Fibroblast of the aortic adventitia (primary cell): ENCODE measurements around the gene LRP2BP. TPM values are rescaled to one million over a fixed set of nuclear protein-coding genes. Genes with fewer than 3 reads are reported as not detected.

Experiments used
- DNase-seq: peaks from one replicate; pipeline ENCODE4 v3.0.0-alpha.2; 2010; ENCODE audit warnings: low read depth
- H3K4me3 ChIP-seq: 2 replicates; pipeline ENCODE4 v1.5.1; 2011; ENCODE audit warnings: low read depth, mild to moderate bottlenecking, control low read depth, low read length, moderate library complexity
- CTCF ChIP-seq: IDR thresholded peaks from 2 replicates; pipeline ENCODE4 v1.5.1; 2011; ENCODE audit warnings: mild to moderate bottlenecking, low read length, control low read depth, inconsistent platforms; ENCODE audit not compliant: insufficient read depth
- total RNA-seq: library from RNA; depleted of rRNA; stranded (reverse); fragments of >200 nt; gene quantifications from 2 replicates; pipeline ENCODE4 v1.2.3, GENCODE V29; 2012; ENCODE audit warnings: low replicate concordance

LRP2BP gene
- total RNA-seq, 1 donor, result 0.63 TPM

- TF ChIP-seq CTCF, result no peak
- no peak overlapping the region for H3K4me3 ChIP-seq
- no peak for DNase-seq
Measured at GRCh38 chr4:185411849-185412248, 16.1 kb upstream of the LRP2BP start.

- no peak overlapping the region for H3K4me3 ChIP-seq
- no peak for TF ChIP-seq CTCF
- DNase-seq, result no peak
Measured at GRCh38 chr4:185408432-185408831, 12.7 kb upstream of the LRP2BP start.

- DNase-seq, result no peak
- H3K4me3 ChIP-seq, result no peak overlapping the region
- no peak for TF ChIP-seq CTCF
Measured at GRCh38 chr4:185405296-185405999, 9.7 kb upstream of the LRP2BP start.

- DNase-seq, result no peak
- no peak overlapping the region for H3K4me3 ChIP-seq
- TF ChIP-seq CTCF, result no peak
Measured at GRCh38 chr4:185404031-185404430, 8.3 kb upstream of the LRP2BP start.

- no peak overlapping the region for H3K4me3 ChIP-seq
- no peak for DNase-seq
- TF ChIP-seq CTCF, result no peak
Measured at GRCh38 chr4:185399466-185399865, 3.7 kb upstream of the LRP2BP start.

GRCh38 chr4:185398618-185399017, 2.9 kb upstream of the LRP2BP start:
- no peak for DNase-seq
- no peak for TF ChIP-seq CTCF
- H3K4me3 ChIP-seq, result no peak overlapping the region
